NCI-H1694 treated with DMSO at 0.1 percent for 48 hours (cell line): ENCODE results near the gene ERP44.
"Not testable (repeated sequence)": the region's sequence is repeated elsewhere in the genome, so short reads cannot be mapped to it uniquely, and the experiment has no call there.

Experiments
- DNase-seq: peaks from one replicate; lab custom pipeline; 2025; lab: John Stamatoyannopoulos, UW

The ERP44 gene

DNA sequence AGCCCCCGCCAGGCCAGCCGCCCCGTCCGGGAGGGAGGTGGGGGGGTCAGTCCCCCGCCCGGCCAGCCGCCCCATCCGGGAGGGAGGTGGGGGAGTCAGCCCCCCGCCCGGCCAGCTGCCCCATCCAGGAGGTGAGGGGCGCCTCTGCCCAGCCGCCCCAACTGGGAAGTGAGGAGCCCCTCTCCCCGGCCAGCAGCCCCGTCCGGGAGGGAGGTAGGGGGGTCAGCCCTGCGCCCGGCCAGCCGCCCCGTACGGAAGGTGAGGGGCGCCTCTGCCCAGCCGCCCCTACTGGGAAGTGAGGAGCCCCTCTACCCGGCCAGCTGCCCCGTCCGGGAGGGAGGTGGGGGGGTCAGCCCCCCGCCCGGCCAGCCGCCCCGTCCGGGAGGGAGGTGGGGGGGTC is 30.8 kb downstream of the ERP44 start:
- DNase-seq = not testable (repeated sequence)

DNA sequence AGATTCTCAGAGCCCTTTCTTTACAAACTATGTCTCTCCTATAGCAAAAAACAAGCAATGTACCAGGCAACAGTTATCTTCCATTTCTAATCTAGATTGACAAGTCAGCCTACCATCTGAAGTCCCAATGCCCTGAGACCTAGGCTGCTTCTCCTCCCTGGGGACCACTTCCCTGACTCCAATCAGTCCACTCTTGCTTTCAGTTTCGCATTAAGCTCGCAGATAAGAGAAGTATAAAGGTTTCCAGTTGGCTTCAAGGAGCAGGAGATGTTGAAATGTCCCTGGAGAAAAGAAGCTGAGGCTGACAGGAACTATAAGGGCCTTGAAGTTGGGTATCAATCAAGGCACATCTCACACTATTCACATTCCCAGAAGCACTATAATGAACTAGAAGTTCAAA is 32.3 kb downstream of the ERP44 start:
- no peak for DNase-seq

DNA sequence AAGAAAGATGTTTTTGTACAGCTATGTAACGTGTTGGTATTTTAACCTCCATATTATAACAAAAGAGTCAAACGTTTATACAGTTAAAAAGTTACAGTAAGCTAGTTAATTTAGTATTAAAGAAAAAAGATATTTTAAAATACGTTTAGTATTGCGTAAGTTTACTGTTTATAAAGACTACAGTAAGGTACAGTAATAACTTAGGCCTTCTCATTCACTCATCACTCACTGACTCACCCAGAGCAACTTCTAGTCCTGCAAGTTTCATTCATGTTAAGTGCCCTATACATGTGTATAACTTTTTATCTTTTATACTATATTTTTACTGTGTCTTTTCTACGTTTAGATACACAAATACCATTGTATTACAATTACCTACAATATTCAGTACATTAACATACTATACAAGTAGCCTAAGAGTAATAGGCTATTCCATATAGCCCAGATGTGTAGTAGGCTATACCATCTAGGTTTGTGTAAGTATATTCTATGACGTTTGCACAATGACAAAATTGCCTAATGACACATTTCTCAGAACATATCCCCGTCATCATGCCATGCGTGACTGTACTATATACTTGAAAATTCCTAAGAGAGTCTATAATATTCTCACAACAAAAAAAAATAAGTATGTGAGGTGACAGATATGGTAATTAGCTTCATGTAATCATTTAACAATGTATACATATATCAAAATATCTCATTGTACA is 33.8 kb downstream of the ERP44 start:
- no peak for DNase-seq

DNA sequence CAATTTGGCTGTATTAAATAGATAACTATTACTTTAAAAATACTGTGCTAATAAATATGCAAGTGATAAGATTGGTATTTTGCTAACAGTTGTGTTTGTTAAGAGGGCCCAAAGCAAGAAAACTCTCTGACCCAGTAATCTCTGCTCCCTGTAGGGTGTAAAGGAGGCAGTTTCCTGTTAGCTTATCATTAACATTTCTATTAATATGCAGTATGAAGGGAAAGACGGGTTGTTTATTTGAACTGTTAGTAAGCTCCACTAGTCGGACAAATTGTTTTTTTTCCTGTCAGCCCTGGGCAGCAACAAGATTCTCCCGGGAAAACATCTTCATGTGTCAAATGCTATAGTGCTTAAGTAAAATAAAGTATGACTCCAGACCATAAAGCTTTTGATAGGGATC is 35.6 kb downstream of the ERP44 start:
- DNase-seq = no peak

DNA sequence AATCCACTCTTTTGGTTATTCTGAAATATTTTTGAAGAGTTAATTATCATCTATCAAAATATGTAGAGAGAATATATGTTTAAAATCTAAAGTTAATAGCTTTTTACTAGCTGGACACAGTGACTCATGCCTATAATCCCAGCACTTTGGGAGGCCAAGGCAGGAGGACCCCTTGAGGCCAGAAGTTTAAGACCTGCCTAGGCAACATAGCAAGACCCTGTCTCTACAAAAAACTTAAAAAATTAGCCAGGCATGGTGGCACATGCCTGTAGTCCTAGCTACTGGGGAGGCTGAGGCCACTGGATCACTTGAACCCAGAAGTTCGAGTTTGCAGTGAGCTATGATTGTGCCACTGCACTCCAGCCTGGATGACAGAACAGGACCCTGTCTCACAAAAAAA is 36.1 kb downstream of the ERP44 start:
- DNase-seq = not testable (repeated sequence)

GRCh38 chr9:100058699-100059579 is 39.9 kb downstream of the ERP44 start:
- no peak for DNase-seq

DNA sequence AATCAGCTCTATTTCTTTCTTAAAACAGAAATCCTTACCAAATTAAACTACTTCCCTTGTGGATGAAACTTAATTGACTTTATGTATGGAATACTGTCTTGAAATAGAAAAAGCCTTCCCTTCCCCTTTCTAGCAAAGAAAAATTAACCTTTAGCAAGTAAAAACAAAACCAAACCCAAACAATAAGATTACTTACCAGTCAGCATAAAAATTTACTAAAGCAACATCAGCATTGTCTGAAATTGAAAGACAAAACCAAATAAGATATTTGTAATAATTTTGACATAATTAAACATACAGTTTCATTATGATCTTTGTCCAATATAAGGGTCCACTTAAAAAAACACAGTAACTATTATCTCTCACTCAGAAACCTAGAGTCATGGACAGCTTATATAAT is 41.2 kb downstream of the ERP44 start:
- DNase-seq = no peak

DNA sequence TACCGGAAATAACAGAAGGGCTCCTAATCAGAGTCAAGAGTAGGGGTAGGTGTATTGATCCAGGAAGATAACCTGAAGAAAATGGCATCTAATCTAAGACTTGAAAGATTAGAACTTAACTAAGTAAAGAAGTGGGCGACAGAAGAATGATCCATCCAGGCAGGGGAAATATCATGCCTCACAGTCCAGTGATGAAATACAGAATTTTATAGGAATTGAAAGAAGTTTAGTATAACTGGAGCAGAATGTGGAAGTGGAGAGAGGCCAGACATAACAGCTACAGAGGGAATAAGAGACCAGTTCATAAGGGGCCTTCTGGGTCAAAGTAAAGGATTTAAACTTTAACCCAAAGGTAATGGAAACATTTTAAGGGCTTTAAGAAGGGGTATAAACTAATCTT is 42.2 kb downstream of the ERP44 start:
- DNase-seq = no peak

GRCh38 chr9:100052375-100052774 is 46.4 kb downstream of the ERP44 start:
- DNase-seq = no peak

DNA sequence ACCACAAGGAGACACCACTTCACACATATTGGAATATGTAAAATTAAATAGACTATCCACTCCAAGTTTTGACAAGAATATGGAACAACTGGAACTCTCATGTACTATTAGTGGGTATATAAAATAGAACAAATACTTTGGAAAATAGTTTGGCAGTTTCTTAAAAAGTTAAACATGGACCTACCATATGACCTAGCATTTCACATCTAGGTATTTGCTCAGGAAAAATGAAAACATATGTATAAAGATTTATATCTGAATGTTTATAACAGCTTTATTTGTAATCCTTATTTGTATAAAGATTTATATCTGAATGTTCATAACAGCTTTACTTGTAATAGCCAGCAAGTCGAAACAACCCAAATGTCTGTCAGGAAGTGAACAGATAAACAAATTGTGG is 49.2 kb downstream of the ERP44 start:
- DNase-seq = no peak

DNA sequence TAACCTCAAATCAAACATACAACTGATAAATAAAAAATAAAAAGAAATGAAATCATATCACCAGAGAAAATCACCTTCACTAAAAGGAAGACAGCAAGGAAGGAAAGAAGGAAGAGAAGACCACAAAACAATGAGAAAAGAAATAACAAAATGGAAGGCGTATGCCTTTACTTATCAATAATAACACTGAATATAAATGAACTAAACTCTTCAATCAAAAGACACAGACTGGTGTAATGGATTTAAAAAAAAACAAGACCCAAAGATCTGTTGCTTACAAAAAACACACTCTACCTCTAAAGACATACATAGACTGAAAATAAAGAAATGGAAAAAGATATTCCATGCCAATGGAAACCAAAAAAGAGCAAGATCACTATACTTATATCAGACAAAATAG is 60.3 kb downstream of the ERP44 start:
- DNase-seq = no peak

GRCh38 chr9:100033877-100034551 is 64.8 kb downstream of the ERP44 start:
- DNase-seq = no peak

DNA sequence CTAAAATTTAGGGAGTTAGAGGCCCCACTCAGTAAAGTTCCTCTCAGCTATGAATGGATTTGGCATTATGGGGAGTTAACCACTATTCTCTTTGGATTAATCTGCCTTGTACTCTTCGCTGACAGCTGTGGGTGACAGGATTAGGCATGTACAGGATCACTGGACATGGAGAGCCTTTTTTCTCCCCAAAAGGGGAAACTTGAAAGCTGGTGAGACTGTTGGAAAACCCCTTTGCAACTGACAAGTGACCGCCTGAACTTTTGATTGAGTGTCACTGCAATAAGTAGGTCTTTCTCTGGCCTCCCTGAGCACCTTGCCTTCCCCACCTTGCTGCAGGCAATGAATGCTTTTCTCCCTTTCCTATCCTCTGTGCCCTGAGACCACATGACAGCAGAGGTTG is 68.3 kb downstream of the ERP44 start:
- no peak for DNase-seq

GRCh38 chr9:100029251-100029650 is 69.5 kb downstream of the ERP44 start:
- DNase-seq = no peak

DNA sequence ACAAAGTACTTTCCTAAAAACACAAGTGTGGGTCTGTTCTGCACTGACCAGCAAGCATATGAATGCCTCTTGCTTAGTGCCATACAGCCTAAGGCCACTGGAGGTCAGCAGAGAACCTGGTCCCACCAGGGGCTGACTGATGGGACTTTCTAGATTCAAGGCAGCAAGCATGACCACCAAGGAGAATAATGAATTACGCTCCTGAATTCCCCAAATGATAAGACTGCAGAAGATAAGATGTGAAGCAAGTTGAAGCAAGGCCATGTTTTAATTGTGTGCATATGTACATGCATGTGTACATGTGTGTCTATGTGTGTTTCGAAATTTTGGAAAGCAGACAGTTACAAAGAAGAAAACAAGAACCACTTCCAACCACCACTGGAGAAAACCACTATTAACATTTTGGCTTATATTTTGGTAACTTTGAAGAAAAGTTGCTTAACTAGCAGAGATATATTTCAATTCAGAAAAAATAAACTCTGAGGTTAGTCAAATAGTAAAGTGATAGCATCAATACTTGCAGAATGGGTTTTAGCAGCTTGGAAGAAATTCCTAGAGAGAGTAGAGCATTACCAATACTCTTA is 70.5 kb downstream of the ERP44 start:
- peak; percentile 15 for DNase-seq

- DNase-seq = no peak
These were observed 71.3 kb downstream of the ERP44 start for GRCh38 chr9:100027543-100027942.

GRCh38 chr9:100021931-100022330 is 76.9 kb downstream of the ERP44 start:
- DNase-seq = no peak

GRCh38 chr9:100020121-100020795 is 78.5 kb downstream of the ERP44 start:
- DNase-seq = no peak

GRCh38 chr9:100019541-100019940 is 79.3 kb downstream of the ERP44 start:
- DNase-seq = no peak

DNA sequence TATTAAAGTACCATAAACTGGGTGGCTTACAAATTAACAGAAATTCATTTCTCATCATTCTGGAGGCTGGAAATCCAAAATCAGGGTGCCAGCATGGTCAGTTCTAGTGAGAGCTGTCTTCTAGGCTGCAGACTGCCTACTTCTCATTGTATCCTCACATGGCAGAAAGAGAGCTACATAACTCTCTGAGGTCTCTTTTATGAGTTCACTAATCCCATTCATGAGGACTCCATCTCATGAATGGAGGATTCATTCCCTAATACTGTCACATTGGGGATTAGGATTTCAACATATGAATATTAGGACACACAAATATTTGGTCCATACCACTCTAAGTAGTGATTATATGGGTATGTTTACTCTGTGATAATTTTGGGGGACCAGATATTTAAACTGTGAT is 84.0 kb downstream of the ERP44 start:
- no peak for DNase-seq

DNA sequence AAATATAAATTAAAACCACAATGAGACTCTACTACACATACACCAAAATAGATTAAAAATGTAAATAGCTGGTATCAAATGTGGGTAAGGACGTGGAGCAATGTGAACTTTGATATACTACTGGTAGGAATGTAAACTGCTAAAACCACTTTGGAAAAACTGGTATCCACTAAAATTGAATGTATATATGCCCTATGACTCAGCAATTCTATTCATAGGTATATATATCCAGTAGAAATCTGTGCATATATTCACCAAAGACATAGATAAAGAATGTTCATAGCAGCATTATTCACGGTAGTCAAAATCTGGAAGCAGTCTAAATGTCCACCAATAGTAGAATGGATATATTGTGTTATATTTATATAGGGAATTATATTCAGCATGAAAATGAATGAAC is 85.2 kb downstream of the ERP44 start:
- DNase-seq = no peak

DNA sequence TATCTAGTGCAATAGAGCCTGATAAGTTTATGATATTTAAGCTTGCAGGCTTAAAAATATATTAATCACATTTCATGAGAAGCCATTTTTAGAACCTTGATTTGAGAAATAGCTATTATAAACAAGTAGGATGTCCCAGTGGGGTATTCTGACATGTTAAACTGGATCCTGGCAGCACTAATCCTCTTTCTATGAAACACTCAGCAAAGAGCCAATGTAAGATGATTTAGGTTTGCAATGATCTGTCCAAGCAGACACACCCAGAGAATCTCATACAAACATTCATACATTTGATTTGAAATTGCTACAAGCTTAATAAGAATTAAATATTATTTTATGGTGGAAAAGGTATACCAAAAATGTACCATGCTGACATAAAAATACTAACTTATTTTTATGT is 86.5 kb downstream of the ERP44 start:
- no peak for DNase-seq
